WTC11 (cell line): ENCODE results near the gene SERPINB4.
"Not testable (repeated sequence)": the region's sequence is repeated elsewhere in the genome, so short reads cannot be mapped to it uniquely, and the experiment has no call there.

Experiments used
- CREM ChIP-seq: sonication (generic); formaldehyde crosslinking; IDR thresholded peaks from 2 replicates; pipeline ENCODE4 v1.8.1; 2022; ENCODE audit warnings: mild to moderate bottlenecking, missing genetic modification reagents, moderate library complexity
- FOXJ3 ChIP-seq: sonication (generic); formaldehyde crosslinking; IDR thresholded peaks from 2 replicates; pipeline ENCODE4 v1.9.0; 2021; ENCODE audit warnings: missing genetic modification reagents, mild to moderate bottlenecking, borderline replicate concordance
- NR1H2 ChIP-seq: sonication (generic); formaldehyde crosslinking; IDR thresholded peaks from 2 replicates; pipeline ENCODE4 v1.9.0; 2021; ENCODE audit warnings: mild to moderate bottlenecking, moderate library complexity, missing genetic modification reagents
- NR3C1 ChIP-seq: sonication (generic); formaldehyde crosslinking; conservative IDR thresholded peaks from 2 replicates; pipeline ENCODE4 v1.8.1; 2023; ENCODE audit warnings: low read depth, mild to moderate bottlenecking, missing genetic modification reagents
- TEAD4 ChIP-seq: sonication (generic); formaldehyde crosslinking; IDR thresholded peaks from 2 replicates; pipeline ENCODE4 v1.8.0; 2022; ENCODE audit warnings: mild to moderate bottlenecking, missing genetic modification reagents
- TP53 ChIP-seq: sonication (generic); formaldehyde crosslinking; IDR thresholded peaks from 2 replicates; pipeline ENCODE4 v1.8.1; 2023; ENCODE audit warnings: mild to moderate bottlenecking, missing genetic modification reagents
- ZNF121 ChIP-seq: sonication (generic); formaldehyde crosslinking; IDR thresholded peaks from 2 replicates; pipeline ENCODE4 v1.8.0; 2023; ENCODE audit warnings: missing genetic modification reagents
- TF ChIP-seq, protein P1 (sequence below): fragments of 200-600 bp; IDR thresholded peaks from 2 replicates; pipeline ENCODE4 v1.8.0; 2022; ENCODE audit warnings: antibody characterized with exemption
- TF ChIP-seq, protein P2 (sequence below): sonication (generic); formaldehyde crosslinking; IDR thresholded peaks from 2 replicates; pipeline ENCODE4 v1.8.0; 2022; ENCODE audit warnings: mild to moderate bottlenecking, missing genetic modification reagents
- TF ChIP-seq, protein P3 (sequence below): sonication (generic); formaldehyde crosslinking; IDR thresholded peaks from 2 replicates; pipeline ENCODE4 v1.8.1; 2022; ENCODE audit warnings: mild to moderate bottlenecking, moderate library complexity, missing genetic modification reagents

DNA sequence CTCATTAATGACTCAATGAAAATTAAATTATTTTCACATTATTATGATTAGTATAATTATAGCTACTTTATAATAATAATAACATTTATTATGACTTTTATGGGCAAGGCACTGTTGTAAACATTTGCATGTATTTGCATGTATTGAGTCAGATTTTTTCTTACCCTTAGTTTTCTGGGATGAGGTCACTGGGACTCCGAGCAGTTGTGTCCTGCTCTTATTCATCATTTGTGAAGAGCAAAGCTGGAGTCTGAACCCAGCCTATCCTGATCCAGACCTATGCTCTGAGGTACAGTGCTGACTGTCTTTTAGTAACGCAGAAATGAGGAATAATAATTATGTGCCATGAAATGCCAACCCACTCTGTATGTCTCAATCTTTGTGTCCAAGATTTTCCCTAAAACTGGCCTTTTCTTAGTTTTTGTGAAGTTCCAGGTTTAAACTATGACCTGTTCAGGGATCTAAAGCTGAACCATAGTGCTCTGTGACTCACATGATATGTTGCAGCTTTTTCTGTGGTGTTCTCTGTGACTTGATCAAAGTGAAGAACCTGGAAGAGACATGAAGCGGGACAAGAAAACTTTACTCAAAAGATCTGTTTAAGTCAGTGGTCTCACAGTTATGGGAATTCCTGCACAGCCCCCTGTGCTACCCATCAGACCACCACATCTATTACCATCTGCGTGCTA is 1.2 kb downstream of the SERPINB4 start:
- not testable (repeated sequence) for TF ChIP-seq NR3C1 (CRISPR knock-in tag); NR1H2 (CRISPR knock-in tag); CREM (CRISPR knock-in tag); FOXJ3; ZNF121 (CRISPR knock-in tag); TP53 (CRISPR knock-in tag); TEAD4 (CRISPR knock-in tag)
- TF ChIP-seq, protein P1, sequence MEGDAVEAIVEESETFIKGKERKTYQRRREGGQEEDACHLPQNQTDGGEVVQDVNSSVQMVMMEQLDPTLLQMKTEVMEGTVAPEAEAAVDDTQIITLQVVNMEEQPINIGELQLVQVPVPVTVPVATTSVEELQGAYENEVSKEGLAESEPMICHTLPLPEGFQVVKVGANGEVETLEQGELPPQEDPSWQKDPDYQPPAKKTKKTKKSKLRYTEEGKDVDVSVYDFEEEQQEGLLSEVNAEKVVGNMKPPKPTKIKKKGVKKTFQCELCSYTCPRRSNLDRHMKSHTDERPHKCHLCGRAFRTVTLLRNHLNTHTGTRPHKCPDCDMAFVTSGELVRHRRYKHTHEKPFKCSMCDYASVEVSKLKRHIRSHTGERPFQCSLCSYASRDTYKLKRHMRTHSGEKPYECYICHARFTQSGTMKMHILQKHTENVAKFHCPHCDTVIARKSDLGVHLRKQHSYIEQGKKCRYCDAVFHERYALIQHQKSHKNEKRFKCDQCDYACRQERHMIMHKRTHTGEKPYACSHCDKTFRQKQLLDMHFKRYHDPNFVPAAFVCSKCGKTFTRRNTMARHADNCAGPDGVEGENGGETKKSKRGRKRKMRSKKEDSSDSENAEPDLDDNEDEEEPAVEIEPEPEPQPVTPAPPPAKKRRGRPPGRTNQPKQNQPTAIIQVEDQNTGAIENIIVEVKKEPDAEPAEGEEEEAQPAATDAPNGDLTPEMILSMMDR: not testable (repeated sequence)
- TF ChIP-seq, protein P2, sequence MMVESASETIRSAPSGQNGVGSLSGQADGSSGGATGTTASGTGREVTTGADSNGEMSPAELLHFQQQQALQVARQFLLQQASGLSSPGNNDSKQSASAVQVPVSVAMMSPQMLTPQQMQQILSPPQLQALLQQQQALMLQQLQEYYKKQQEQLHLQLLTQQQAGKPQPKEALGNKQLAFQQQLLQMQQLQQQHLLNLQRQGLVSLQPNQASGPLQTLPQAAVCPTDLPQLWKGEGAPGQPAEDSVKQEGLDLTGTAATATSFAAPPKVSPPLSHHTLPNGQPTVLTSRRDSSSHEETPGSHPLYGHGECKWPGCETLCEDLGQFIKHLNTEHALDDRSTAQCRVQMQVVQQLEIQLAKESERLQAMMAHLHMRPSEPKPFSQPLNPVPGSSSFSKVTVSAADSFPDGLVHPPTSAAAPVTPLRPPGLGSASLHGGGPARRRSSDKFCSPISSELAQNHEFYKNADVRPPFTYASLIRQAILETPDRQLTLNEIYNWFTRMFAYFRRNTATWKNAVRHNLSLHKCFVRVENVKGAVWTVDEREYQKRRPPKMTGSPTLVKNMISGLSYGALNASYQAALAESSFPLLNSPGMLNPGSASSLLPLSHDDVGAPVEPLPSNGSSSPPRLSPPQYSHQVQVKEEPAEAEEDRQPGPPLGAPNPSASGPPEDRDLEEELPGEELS: not testable (repeated sequence)
- TF ChIP-seq, protein P3, sequence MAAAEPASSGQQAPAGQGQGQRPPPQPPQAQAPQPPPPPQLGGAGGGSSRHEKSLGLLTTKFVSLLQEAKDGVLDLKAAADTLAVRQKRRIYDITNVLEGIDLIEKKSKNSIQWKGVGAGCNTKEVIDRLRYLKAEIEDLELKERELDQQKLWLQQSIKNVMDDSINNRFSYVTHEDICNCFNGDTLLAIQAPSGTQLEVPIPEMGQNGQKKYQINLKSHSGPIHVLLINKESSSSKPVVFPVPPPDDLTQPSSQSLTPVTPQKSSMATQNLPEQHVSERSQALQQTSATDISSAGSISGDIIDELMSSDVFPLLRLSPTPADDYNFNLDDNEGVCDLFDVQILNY (CRISPR knock-in tag): not testable (repeated sequence)
